Measurements from ENCODE around the gene SLC35E2B.
"Not testable (repeated sequence)": the region's sequence is repeated elsewhere in the genome, so short reads cannot be mapped to it uniquely, and the experiment has no call there.

DNA sequence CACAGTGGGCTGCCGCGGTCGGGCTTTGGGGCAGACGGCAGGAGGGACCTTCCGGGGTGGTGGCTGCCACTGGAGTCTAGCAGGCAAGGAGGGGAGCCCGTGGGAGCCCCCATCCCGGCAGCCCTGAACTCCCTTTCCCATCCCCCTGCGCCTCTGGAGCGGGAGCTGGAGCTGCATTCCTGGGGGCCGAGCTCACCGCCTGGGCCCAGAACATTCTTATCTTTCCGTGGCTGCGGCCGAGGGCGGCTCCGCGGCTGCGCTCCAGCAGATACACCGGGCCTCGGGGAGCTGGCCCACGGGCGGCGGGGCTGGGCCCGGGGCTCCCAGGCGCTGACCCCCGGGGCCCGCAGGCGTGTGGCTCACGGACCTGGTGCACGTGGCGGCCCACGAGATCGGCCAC is 8.0 kb upstream of the SLC35E2B start:
- TF ChIP-seq, protein P1, sequence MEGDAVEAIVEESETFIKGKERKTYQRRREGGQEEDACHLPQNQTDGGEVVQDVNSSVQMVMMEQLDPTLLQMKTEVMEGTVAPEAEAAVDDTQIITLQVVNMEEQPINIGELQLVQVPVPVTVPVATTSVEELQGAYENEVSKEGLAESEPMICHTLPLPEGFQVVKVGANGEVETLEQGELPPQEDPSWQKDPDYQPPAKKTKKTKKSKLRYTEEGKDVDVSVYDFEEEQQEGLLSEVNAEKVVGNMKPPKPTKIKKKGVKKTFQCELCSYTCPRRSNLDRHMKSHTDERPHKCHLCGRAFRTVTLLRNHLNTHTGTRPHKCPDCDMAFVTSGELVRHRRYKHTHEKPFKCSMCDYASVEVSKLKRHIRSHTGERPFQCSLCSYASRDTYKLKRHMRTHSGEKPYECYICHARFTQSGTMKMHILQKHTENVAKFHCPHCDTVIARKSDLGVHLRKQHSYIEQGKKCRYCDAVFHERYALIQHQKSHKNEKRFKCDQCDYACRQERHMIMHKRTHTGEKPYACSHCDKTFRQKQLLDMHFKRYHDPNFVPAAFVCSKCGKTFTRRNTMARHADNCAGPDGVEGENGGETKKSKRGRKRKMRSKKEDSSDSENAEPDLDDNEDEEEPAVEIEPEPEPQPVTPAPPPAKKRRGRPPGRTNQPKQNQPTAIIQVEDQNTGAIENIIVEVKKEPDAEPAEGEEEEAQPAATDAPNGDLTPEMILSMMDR (IDR thresholded peaks at IDR 0.05): not testable (repeated sequence)
- not testable (repeated sequence) for TF ChIP-seq POLR2A (IDR thresholded peaks at IDR 0.05)

Data from testis (tissue), 2 donors.